Activated T-helper 9 cell treated with anti-CD3 and anti-CD28 coated beads, Interleukin-2, amount 50 U/mL, for 16 hours (primary cell): ENCODE measurements around the gene KIF12.
"Not testable (repeated sequence)": the region's sequence is repeated elsewhere in the genome, so short reads cannot be mapped to it uniquely, and the experiment has no call there.

Experiments used
- DNase-seq: peaks from one replicate; pipeline ENCODE4 v3.0.0-alpha.2; 2020; ENCODE audit warnings: low read depth

KIF12 gene

DNA sequence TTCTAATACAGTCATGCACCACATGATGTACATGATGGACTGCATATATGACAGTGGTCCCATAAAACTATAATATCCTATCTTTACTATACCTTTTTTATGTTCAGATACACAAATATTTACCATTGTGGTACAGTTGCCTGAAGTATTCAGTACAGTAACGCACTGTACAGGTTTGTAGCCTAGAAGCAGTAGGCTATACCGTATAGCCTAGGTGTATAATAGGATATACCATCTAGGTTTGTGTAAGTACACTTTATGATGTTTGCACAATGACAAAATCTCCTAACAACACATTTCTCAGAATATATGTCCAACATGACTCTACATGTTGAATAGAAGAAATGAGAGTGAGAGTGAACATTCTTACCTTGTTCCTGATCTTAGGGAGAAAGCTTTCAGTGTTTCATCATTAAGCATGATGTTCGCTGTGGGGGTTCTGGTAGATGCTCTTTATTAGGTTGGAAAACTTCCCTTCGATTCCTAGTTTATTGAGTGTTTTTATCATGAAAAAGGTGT lies 52.8 kb downstream of the KIF12 start:
- no peak for DNase-seq

DNA sequence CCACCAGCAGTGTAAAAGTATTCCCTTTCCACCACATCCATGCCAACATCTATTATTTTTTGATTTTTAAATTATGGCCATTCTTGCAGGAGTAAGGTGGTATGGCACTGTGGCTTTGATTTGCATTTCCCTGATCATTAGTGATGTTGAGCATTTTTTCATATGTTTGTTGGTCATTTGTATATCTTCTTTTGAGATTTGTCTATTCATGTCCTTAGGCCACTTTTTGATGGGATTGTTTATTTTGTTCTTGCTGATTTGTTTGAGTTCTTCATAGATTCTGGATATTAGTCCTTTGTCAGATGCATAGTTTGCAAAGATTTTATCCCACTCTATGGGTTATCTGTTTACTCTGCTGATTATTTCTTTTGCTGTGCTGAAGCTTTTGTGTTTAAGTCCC lies 55.4 kb downstream of the KIF12 start:
- DNase-seq = not testable (repeated sequence)
